OCI-LY1 (cell line): ENCODE data around the gene SARS1.

ENCODE experiments used
- CTCF ChIP-seq: fragments of 200-600 bp; sonication (generic), shearing (Covaris generic); IDR thresholded peaks from 2 replicates; pipeline ENCODE4 v1.5.1; 2017; ENCODE audit warnings: mild to moderate bottlenecking, antibody characterized with exemption, low read length, moderate library complexity, mixed read lengths
- EZH2 ChIP-seq: fragments of 200-600 bp; sonication (generic), shearing (Covaris generic); IDR thresholded peaks from 2 replicates; pipeline ENCODE4 v1.8.0; 2017; ENCODE audit warnings: borderline replicate concordance, mixed run types, mild to moderate bottlenecking, antibody characterized with exemption, low read length, moderate library complexity, mixed read lengths

- TF ChIP-seq CTCF (no peak), EZH2 (no peak)
These were observed 40.3 kb downstream of the SARS1 start for GRCh38 chr1:109253803-109254620.
